KOPT-K1 (cell line): ENCODE measurements around the gene LDOC1.

Experiments
- H3K27ac ChIP-seq: fragments of 200-600 bp; sonication (generic); 2 replicates; pipeline ENCODE4 v1.5.1; 2016; ENCODE audit warnings: antibody characterized with exemption, mild to moderate bottlenecking, low read depth, low read length; ENCODE audit not compliant: poor library complexity, severe bottlenecking
- H3K36me3 ChIP-seq: fragments of 200-600 bp; sonication (generic); 2 replicates; pipeline ENCODE4 v1.5.1; 2017; ENCODE audit warnings: antibody characterized with exemption, mild to moderate bottlenecking, low read length, moderate library complexity; ENCODE audit not compliant: insufficient read depth
- H3K9me3 ChIP-seq: fragments of 200-600 bp; sonication (generic); 2 replicates; pipeline ENCODE4 v1.5.1; 2017; ENCODE audit warnings: antibody characterized with exemption, low read length, mild to moderate bottlenecking; ENCODE audit not compliant: insufficient read depth, poor library complexity, severe bottlenecking

Gene LDOC1

DNA sequence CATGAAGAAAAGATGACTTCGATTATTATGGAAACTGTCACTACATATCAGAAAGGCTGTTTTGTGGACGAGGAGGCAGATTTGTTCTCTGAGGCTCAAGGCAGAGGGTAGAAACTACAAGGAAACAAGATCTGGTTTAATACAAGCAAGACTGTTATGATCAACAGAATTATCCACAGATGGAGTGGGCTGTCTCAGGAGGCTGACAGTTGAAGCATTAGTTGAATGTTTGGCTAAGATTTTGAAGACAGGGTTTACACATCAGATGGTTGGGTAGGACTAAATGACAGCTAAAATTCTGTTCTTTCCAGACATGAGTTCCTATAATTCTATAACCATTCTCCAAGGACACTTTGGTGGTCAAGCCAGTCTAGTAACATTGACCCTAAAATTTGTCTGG is 49.8 kb downstream of the LDOC1 start:
- no peaks in the 10 kb centered on the region for H3K9me3 ChIP-seq
- H3K27ac ChIP-seq = no peak overlapping the region
- H3K36me3 ChIP-seq = no peaks in the 10 kb centered on the region
